Panc1 (cell line): ENCODE data around the gene VPS50.

Source experiments
- CTCF ChIP-seq: fragments of 450-650 bp; IDR thresholded peaks from 2 replicates; pipeline ENCODE4 v1.5.1; 2017; ENCODE audit warnings: mild to moderate bottlenecking
- POLR2AphosphoS5 ChIP-seq: IDR thresholded peaks from 2 replicates; pipeline ENCODE4 v1.6.1; 2012; ENCODE audit warnings: mild to moderate bottlenecking, low read depth, low read length, moderate library complexity
- TCF7L2 ChIP-seq: IDR thresholded peaks from 2 replicates; pipeline ENCODE4 v1.6.1; 2011; ENCODE audit warnings: mild to moderate bottlenecking, low read depth, low read length, inconsistent platforms

GRCh38 chr7:93361853-93362252 is 129.7 kb downstream of the VPS50 start:
- TF ChIP-seq POLR2AphosphoS5 (no peak), CTCF (no peak), TCF7L2 (no peak)
